ENCODE results near the gene RBMS3. TPM values are rescaled to one million over a fixed set of nuclear protein-coding genes. Genes with fewer than 3 reads are reported as not detected.

RBMS3 gene
- total RNA-seq, 1 experiment from 2014 or later: 1.3 TPM

GRCh38 chr3:29331035-29331434 lies 50.2 kb downstream of the RBMS3 start:
- Mint-ChIP-seq H3K27me3 (ENCODE audit: unreplicated experiment) (no peaks in the 10 kb centered on the region), H3K4me1 (ENCODE audit: low read depth, unreplicated experiment) (peaks cover 10% of the 10 kb centered on the region), H3K4me3 (ENCODE audit: low read depth, unreplicated experiment) (no peak overlapping the region), H3K9me3 (ENCODE audit: low read depth, unreplicated experiment) (no peaks in the 10 kb centered on the region), H3K27ac (ENCODE audit: unreplicated experiment) (no peak overlapping the region), H3K36me3 (ENCODE audit: insufficient read depth, unreplicated experiment) (no peaks in the 10 kb centered on the region)
- intact Hi-C loops (cut with micrococcal nuclease; ENCODE audit: unreplicated experiment): no loop called here
- CTCF ChIA-PET: interaction anchor here (0.6 kb wide), 1 partner anchor 743 kb away, joined by 4 read pairs; no protein-coding TSS in a partner anchor
- no peak for TF ChIP-seq CTCF (IDR thresholded peaks at IDR 0.05; ENCODE audit: unreplicated experiment)
- no TSS peak for BruUV-seq (replicated peaks)
- no peak for DNase-seq

- no peaks in the 10 kb centered on the region for H3K27me3 Mint-ChIP-seq (ENCODE audit: unreplicated experiment)
- CTCF ChIA-PET: interaction anchor here (0.6 kb wide), 1 partner anchor 742 kb away, joined by 4 read pairs; no protein-coding TSS in a partner anchor
- H3K9me3 Mint-ChIP-seq (ENCODE audit: low read depth, unreplicated experiment): no peaks in the 10 kb centered on the region
- intact Hi-C loops (cut with micrococcal nuclease; ENCODE audit: unreplicated experiment): no loop called here
- no peaks in the 10 kb centered on the region for H3K36me3 Mint-ChIP-seq (ENCODE audit: insufficient read depth, unreplicated experiment)
- BruUV-seq (replicated peaks): no TSS peak
- H3K4me1 Mint-ChIP-seq (ENCODE audit: low read depth, unreplicated experiment): peaks cover 11% of the 10 kb centered on the region
- TF ChIP-seq CTCF (IDR thresholded peaks at IDR 0.05; ENCODE audit: unreplicated experiment): no peak
- H3K27ac Mint-ChIP-seq (ENCODE audit: unreplicated experiment): no peak overlapping the region
- H3K4me3 Mint-ChIP-seq (ENCODE audit: low read depth, unreplicated experiment): no peak overlapping the region
- no peak for DNase-seq
Observed at GRCh38 chr3:29331456-29332194, 50.8 kb downstream of the RBMS3 start.

GRCh38 chr3:29332195-29332637 lies 51.3 kb downstream of the RBMS3 start:
- no TSS peak for BruUV-seq (replicated peaks)

GRCh38 chr3:29333576-29333975 lies 52.7 kb downstream of the RBMS3 start:
- BruUV-seq (replicated peaks): no TSS peak
- peaks cover 11% of the 10 kb centered on the region for H3K4me1 Mint-ChIP-seq (ENCODE audit: low read depth, unreplicated experiment)
- no peaks in the 10 kb centered on the region for H3K36me3 Mint-ChIP-seq (ENCODE audit: insufficient read depth, unreplicated experiment)
- H3K9me3 Mint-ChIP-seq (ENCODE audit: low read depth, unreplicated experiment): no peaks in the 10 kb centered on the region
- no peak overlapping the region for H3K27ac Mint-ChIP-seq (ENCODE audit: unreplicated experiment)
- TF ChIP-seq CTCF (IDR thresholded peaks at IDR 0.05; ENCODE audit: unreplicated experiment): no peak
- DNase-seq: no peak
- H3K4me3 Mint-ChIP-seq (ENCODE audit: low read depth, unreplicated experiment): no peak overlapping the region
- intact Hi-C loops (cut with micrococcal nuclease; ENCODE audit: unreplicated experiment): no loop called here
- CTCF ChIA-PET: no interaction called here
- H3K27me3 Mint-ChIP-seq (ENCODE audit: unreplicated experiment): no peaks in the 10 kb centered on the region

More at GRCh38 chr3:29332195-29332637, 51.3 kb downstream of the RBMS3 start:
- H3K4me3 Mint-ChIP-seq (ENCODE audit: low read depth, unreplicated experiment): no peak overlapping the region
- no peaks in the 10 kb centered on the region for H3K27me3 Mint-ChIP-seq (ENCODE audit: unreplicated experiment)
- CTCF ChIA-PET: no interaction called here
- no peaks in the 10 kb centered on the region for H3K36me3 Mint-ChIP-seq (ENCODE audit: insufficient read depth, unreplicated experiment)
- intact Hi-C loops (cut with micrococcal nuclease; ENCODE audit: unreplicated experiment): no loop called here
- no peak for DNase-seq
- no peak overlapping the region for H3K27ac Mint-ChIP-seq (ENCODE audit: unreplicated experiment)
- peaks cover 11% of the 10 kb centered on the region for H3K4me1 Mint-ChIP-seq (ENCODE audit: low read depth, unreplicated experiment)
- no peak for TF ChIP-seq CTCF (IDR thresholded peaks at IDR 0.05; ENCODE audit: unreplicated experiment)
- no peaks in the 10 kb centered on the region for H3K9me3 Mint-ChIP-seq (ENCODE audit: low read depth, unreplicated experiment)
